NCI-H460 (cell line): ENCODE results near the gene RASGRF1. TPM values are rescaled to one million over a fixed set of nuclear protein-coding genes. Genes with fewer than 3 reads are reported as not detected.

Experiments
- DNase-seq: peaks from one replicate; pipeline ENCODE4 v3.0.0-alpha.2; 2016; ENCODE audit warnings: low read depth; ENCODE audit errors: extremely low read depth
- total RNA-seq: library from RNA; depleted of rRNA; stranded (reverse); fragments of >200 nt; shearing (Covaris generic); gene quantifications from 2 replicates; pipeline ENCODE4 v1.2.3, GENCODE V29; 2014; rRNA removed

Gene RASGRF1
- total RNA-seq, 1 experiment from 2014 or later: not detected

DNA sequence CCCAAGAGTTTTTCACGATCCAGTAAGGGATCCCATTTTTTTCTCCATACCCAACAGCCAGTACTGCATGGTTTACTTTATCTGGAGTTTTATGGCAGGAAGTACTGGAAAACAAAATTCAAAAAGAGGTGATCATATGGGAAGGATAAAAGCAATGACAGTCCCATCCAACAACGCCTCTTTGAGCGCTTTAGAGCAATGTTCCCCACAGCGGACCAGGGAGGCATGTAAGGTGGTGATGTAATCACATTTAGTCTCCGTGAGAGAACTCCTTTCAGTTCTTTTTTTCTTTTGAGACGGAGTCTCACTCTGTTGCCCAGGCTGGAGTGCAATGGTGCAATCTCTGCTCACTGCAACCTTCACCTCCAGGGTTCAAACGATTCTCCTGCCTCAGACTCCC, 167.6 kb downstream of the RASGRF1 start:
- DNase-seq: no peak

- DNase-seq: no peak
Observed at GRCh38 chr15:78922527-78922926, 168.1 kb downstream of the RASGRF1 start.

GRCh38 chr15:78921940-78922339, 168.6 kb downstream of the RASGRF1 start:
- no peak for DNase-seq

- no peak for DNase-seq
Observed at GRCh38 chr15:78921517-78921916, 169.1 kb downstream of the RASGRF1 start.

DNA sequence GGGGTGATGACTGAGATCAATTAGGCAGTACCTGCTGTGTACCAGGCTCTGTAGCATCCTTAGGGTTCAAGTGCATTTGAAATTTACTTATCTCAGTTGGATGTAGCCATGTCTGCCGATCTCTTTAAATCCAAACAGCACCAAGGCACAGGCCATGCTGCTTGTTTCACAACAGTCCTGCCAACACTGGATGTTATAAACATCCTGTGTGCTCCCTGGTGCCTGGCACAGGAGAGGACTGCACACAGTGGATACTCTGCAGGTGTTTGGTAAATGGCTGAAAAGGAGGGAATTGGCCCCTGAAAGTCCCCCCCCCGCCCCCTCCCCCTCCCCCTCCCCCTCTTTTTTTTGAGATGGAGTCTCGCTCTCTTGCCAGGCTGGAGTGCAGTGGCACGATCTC, 172.7 kb downstream of the RASGRF1 start:
- no peak for DNase-seq

DNA sequence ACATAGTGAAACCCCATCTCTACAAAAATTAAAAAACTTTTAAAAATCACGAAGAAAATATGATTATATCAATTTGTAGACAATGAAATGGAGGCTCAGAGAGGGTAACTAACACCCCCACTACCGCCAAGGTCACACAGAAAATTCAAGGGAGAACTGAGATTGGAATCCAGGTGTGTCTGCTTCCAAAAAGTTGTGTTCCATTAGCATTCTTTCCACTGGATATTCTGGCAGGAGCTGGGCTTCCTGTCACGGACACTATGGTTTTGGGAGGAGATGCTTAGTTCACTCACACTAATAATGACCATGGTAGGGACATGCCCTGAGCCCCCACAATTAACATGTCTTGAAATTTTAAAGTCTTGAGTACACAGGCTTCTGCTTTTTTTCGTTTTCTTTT, 174.5 kb downstream of the RASGRF1 start:
- no peak for DNase-seq

- DNase-seq: no peak
Observed at GRCh38 chr15:78915341-78916087, 175.1 kb downstream of the RASGRF1 start.

GRCh38 chr15:78914027-78914764, 176.4 kb downstream of the RASGRF1 start:
- no peak for DNase-seq

- DNase-seq: no peak
Observed at GRCh38 chr15:78913012-78913411, 177.6 kb downstream of the RASGRF1 start.

- DNase-seq: no peak
Observed at GRCh38 chr15:78912316-78912715, 178.3 kb downstream of the RASGRF1 start.

GRCh38 chr15:78910271-78910670, 180.3 kb downstream of the RASGRF1 start:
- DNase-seq: no peak

Other genes starting within 250 kb of the RASGRF1 start
- gene MORF4L1, start 217.9 kb downstream of the RASGRF1 start, total RNA-seq: 142 and 162 TPM in 2 replicates
- gene CTSH, start 145.7 kb downstream of the RASGRF1 start, total RNA-seq: 2.4 and 2.5 TPM in 2 replicates
- gene ANKRD34C, start 191.9 kb upstream of the RASGRF1 start, total RNA-seq: not detected in 2 replicates
- gene TMED3, start 220.3 kb upstream of the RASGRF1 start, total RNA-seq: 150 and 174 TPM in 2 replicates